Common myeloid progenitor, CD34-positive (primary cell): ENCODE results near the gene SLC44A5.

Experiments used
- CTCF ChIA-PET: fragments of 350-600 bp; sonication (Branson Sonifier 250); formaldehyde crosslinking; loops from one replicate; lab custom pipeline; 2021; ENCODE audit warnings: antibody characterized with exemption; lab: Charles Lee
- POLR2A ChIA-PET: fragments of 350-600 bp; sonication (Branson Sonifier 250); formaldehyde crosslinking; loops from one replicate; lab custom pipeline; 2021; ENCODE audit warnings: antibody characterized with exemption; lab: Charles Lee
- DNase-seq, 3 donors: peaks; one replicate each; pipeline versions ENCODE4 v3.0.0 to v3.0.0-alpha.2; 2013
- H3K27ac ChIP-seq, 2 experiments: 1 replicate in 1 of 2; 2 replicates in 1 of 2; pipeline ENCODE4 v1.7.0; 2013; ENCODE audit warnings: inconsistent platforms in 2 of 2, low read length in 2 of 2, mild to moderate bottlenecking in 2 of 2, low read depth in 1 of 2, moderate library complexity in 1 of 2; ENCODE audit not compliant: severe bottlenecking in 2 of 2, insufficient read depth in 1 of 2, poor library complexity in 1 of 2
- H3K27me3 ChIP-seq, 5 experiments: replicated peaks in 2 of 5; 1 replicate in 3 of 5; 2 replicates in 2 of 5; pipeline versions ENCODE4 v1.6.1 to v1.7.0; 2013; ENCODE audit warnings: low read length in 4 of 5, mild to moderate bottlenecking in 2 of 5, moderate library complexity in 2 of 5, inconsistent platforms in 1 of 5; ENCODE audit not compliant: insufficient read depth in 5 of 5, control insufficient read depth in 4 of 5
- H3K36me3 ChIP-seq, 4 experiments: 1 replicate in 2 of 4; 2 replicates in 2 of 4; pipeline versions ENCODE4 v1.6.1 to v1.7.0; 2013; ENCODE audit warnings: low read length in 3 of 4, control low read depth in 1 of 4, mild to moderate bottlenecking in 1 of 4; ENCODE audit not compliant: control insufficient read depth in 4 of 4, insufficient read depth in 4 of 4
- H3K4me1 ChIP-seq, 4 experiments: 1 replicate in 3 of 4; 2 replicates in 1 of 4; pipeline versions ENCODE4 v1.6.1 to v1.7.1; 2013; ENCODE audit warnings: low read length in 3 of 4, mild to moderate bottlenecking in 3 of 4, control low read depth in 1 of 4, inconsistent platforms in 1 of 4, moderate library complexity in 1 of 4; ENCODE audit not compliant: control insufficient read depth in 4 of 4, insufficient read depth in 4 of 4; ENCODE audit errors: control extremely low read depth in 1 of 4
- H3K4me3 ChIP-seq, 7 experiments: 1 replicate in 4 of 7; 2 replicates in 3 of 7; pipeline versions ENCODE4 v1.5.1 to v1.7.0; 2013; ENCODE audit warnings: mild to moderate bottlenecking in 7 of 7, low read length in 6 of 7, moderate library complexity in 6 of 7, inconsistent platforms in 2 of 7, low read depth in 2 of 7, control low read depth in 1 of 7; ENCODE audit not compliant: insufficient read depth in 4 of 7, control insufficient read depth in 1 of 7; ENCODE audit errors: extremely low read depth in 1 of 7
- H3K9me3 ChIP-seq, 5 experiments: 1 replicate in 4 of 5; 2 replicates in 1 of 5; pipeline versions ENCODE4 v1.6.1 to v1.7.1; 2013; ENCODE audit warnings: low read length in 4 of 5, mild to moderate bottlenecking in 2 of 5, inconsistent platforms in 1 of 5, low read depth in 1 of 5, moderate library complexity in 1 of 5; ENCODE audit not compliant: control insufficient read depth in 4 of 5, insufficient read depth in 2 of 5; ENCODE audit errors: control extremely low read depth in 1 of 5
- WGBS: methylation state at CpG from one replicate; pipeline ENCODE4 v1.1.5; 2013; ENCODE audit not compliant: insufficient coverage; 5-methylcytosine and 5-hydroxymethylcytosine counted together

The SLC44A5 gene

GRCh38 chr1:75632350-75632949 lies 21.5 kb upstream of the SLC44A5 start:
- WGBS = 0% methylated on average over 1 of the region's 2 CpGs
- Histone ChIP-seq H3K4me3 (no peak overlapping the region), H3K4me1 (no peaks in the 10 kb centered on the region), H3K27ac (no peak overlapping the region), H3K9me3 (no peaks in the 10 kb centered on the region), H3K27me3 (peaks cover 0 to 11% (median 2%) of the 10 kb centered on the region in 5 experiments), H3K36me3 (no peaks in the 10 kb centered on the region)
- DNase-seq = peak; percentile 14 to 30 (median 25)
- ChIA-PET CTCF (interaction anchor here (0.7 to 3.2 kb wide), 7 partner anchors 9 to 1684 kb away, joined by 3 to 21 read pairs (median 7); no protein-coding TSS in a partner anchor), POLR2A (no interaction called here)

GRCh38 chr1:75630998-75631397 lies 20.1 kb upstream of the SLC44A5 start:
- Histone ChIP-seq H3K4me1 (no peaks in the 10 kb centered on the region), H3K9me3 (no peaks in the 10 kb centered on the region), H3K36me3 (no peaks in the 10 kb centered on the region), H3K4me3 (no peak overlapping the region), H3K27me3 (peaks cover 0 to 13% (median 0%) of the 10 kb centered on the region in 5 experiments), H3K27ac (no peak overlapping the region)
- no CpG with 5 or more reads among the region's 1 CpG for WGBS
- DNase-seq = no peak
- CTCF ChIA-PET = interaction anchor here (1.3 to 3.2 kb wide), 3 partner anchors 7 to 399 kb away, joined by 4 to 21 read pairs (median 7); no protein-coding TSS in a partner anchor
- POLR2A ChIA-PET = no interaction called here

- ChIA-PET CTCF (interaction anchor here (0.6 to 3.2 kb wide), 4 partner anchors 15 to 365 kb away, joined by 3 to 21 read pairs (median 4); no protein-coding TSS in a partner anchor), POLR2A (no interaction called here)
- WGBS = 65% methylated on average over 3 of the region's 3 CpGs
- H3K4me3 ChIP-seq = no peak overlapping the region
- peaks cover 0 to 13% (median under 1%) of the 10 kb centered on the region in 5 experiments for H3K27me3 ChIP-seq
- no peak overlapping the region for H3K27ac ChIP-seq
- no peak for DNase-seq
- H3K9me3 ChIP-seq = no peaks in the 10 kb centered on the region
- no peaks in the 10 kb centered on the region for H3K36me3 ChIP-seq
- H3K4me1 ChIP-seq = no peaks in the 10 kb centered on the region
Observed at GRCh38 chr1:75630004-75630594, 19.2 kb upstream of the SLC44A5 start.

GRCh38 chr1:75625795-75626194 lies 14.9 kb upstream of the SLC44A5 start:
- CTCF ChIA-PET = no interaction called here
- WGBS = 80% methylated on average over 3 of the region's 3 CpGs
- POLR2A ChIA-PET = no interaction called here

GRCh38 chr1:75618382-75618781 lies 7.5 kb upstream of the SLC44A5 start:
- no peak overlapping the region for H3K27ac ChIP-seq
- DNase-seq = no peak
- H3K27me3 ChIP-seq = peaks cover 0 to 60% (median 28%) of the 10 kb centered on the region in 5 experiments
- peaks cover 0 to 25% (median 16%) of the 10 kb centered on the region in 4 experiments for H3K4me1 ChIP-seq
- peaks cover 0 to 2% (median 0%) of the 10 kb centered on the region in 5 experiments for H3K9me3 ChIP-seq
- H3K36me3 ChIP-seq = no peaks in the 10 kb centered on the region
- ChIA-PET POLR2A (no interaction called here), CTCF (no interaction called here)
- H3K4me3 ChIP-seq = no peak overlapping the region

More at GRCh38 chr1:75625795-75626194, 14.9 kb upstream of the SLC44A5 start:
- Histone ChIP-seq H3K9me3 (no peaks in the 10 kb centered on the region), H3K27ac (no peak overlapping the region), H3K4me3 (no peak overlapping the region), H3K4me1 (no peaks in the 10 kb centered on the region), H3K27me3 (peaks cover 0 to 18% (median 3%) of the 10 kb centered on the region in 5 experiments), H3K36me3 (no peaks in the 10 kb centered on the region)
- peak in 1 of 3 donors; percentile 3 for DNase-seq

GRCh38 chr1:75616436-75617433 lies 5.8 kb upstream of the SLC44A5 start:
- POLR2A ChIA-PET = no interaction called here
- Histone ChIP-seq H3K4me1 (peaks cover 0 to 25% (median 16%) of the 10 kb centered on the region in 4 experiments), H3K4me3 (peak overlapping the region in 4 of 7 experiments; percentile 23 to 49 (median 39)), H3K9me3 (peaks cover 0 to 2% (median 0%) of the 10 kb centered on the region in 5 experiments), H3K27ac (no peak overlapping the region), H3K36me3 (no peaks in the 10 kb centered on the region), H3K27me3 (peaks cover 3 to 71% (median 36%) of the 10 kb centered on the region in 5 experiments)
- peak; percentile 2 to 49 (median 42) for DNase-seq
- CTCF ChIA-PET = interaction anchor here (3.4 kb wide), 1 partner anchor 14 kb away, joined by 21 read pairs; no protein-coding TSS in a partner anchor
- 4% methylated on average over 37 of the region's 39 CpGs for WGBS
